IPS-NIHi7 (cell line): ENCODE measurements around the gene NAA50.
A peak's percentile ranks its signal among the peaks of the same experiment; 100 is the strongest.

ENCODE experiments used
- DNase-seq: peaks from one replicate; pipeline ENCODE4 v3.0.0; 2012; ENCODE audit warnings: mixed read lengths; ENCODE audit errors: extremely low spot score

NAA50 gene

DNA sequence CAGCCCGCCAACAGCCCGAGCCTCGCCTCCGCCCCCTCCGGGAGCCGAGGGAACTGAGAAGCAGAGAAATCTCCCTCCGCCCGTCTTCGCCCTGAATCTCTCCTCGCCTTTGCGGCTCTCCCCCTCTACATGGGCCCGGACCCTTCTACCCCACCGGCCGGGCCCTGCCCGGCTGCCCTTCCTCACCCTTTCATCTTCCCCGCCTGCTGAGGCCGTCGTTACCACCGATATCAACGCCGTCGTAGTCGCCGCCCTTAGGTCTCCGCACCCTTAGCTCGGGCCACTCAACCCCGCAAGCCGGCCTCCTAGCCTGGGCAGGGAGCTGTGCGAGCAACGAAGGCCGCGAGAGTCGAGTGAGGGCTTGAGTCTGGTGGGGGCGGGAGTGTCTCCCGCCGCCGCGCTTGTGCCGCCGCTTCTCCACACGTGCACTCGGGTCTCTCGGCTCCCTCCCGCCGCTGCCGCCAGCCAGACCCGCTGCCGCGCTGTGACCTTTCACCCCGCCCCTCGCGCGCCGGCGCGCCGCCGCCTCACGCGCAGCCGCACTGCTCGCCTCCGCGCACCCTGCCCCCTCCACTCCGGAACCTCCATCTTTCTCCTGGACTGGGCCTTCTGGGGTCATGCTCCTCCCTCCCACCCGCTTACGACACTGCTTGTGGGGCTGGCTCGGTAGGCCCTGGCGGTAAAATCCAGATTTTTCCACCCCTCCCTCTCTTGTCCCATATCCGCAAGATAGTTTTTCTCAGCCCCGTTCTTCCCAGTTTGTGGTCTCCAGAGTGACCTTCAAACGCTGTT, at the start of gene NAA50:
TSS of gene NAA50 (minus strand) at position 494 of the 792 bp plus-strand sequence. CDS start at position 194, 300 bp downstream.
- DNase-seq: peak; percentile 92

DNA sequence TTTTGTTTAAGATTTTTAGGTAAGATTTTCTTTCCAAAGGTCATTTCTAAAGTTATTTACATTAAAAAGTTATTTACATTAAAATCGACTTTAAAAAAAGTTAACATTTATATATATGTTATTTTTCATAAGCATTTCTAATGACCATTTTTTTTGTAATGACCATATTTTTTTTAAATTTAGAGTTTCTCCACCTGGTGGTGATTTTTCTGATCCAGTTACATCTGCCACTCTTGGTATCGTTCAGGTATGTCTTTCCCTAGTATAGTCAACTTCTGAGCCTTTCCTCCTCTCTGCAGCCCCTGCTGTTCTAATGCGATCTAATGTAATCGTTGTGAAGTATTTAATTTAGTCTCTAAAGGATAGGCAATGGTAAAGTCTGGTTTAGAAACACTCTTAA, 49.6 kb upstream of the NAA50 start:
- DNase-seq: no peak

DNA sequence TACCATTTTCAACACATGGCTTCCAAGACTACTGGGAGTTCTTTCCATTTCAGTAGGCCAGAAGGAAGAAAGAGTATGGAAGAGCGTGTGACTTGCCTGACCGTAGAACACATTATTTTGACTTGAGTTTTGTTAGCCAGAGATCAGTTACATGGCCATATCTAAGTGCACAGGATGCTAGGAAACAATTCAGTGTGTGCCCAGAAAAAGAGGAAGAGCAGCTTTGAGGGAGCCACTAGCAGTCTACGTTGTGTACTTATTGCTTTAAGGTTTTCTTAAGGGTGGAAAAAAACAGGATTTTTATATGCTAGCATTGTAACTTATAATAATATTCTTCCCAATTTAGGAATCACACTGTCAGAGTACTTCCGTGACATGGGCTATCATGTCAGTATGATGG, 48.5 kb upstream of the NAA50 start:
- DNase-seq: no peak

DNA sequence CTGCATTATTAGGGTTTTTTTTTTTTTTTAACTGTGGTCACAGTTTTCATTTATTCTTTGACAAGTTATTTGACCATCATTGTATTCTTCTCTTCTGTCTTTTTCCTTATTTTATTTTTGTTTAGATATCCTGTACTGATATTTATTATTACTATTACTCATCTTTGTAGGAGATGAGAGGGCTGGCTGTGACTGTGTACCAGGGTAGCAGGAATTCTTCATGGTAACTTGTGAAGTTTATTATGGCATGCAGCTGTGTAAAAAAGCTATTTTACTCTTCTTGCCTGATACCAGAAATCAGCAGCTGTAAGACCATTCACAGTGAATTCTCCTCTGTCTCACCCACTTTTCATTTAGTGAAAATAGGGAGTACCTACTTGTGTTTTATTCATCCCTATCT, 45.3 kb upstream of the NAA50 start:
- DNase-seq: no peak

DNA sequence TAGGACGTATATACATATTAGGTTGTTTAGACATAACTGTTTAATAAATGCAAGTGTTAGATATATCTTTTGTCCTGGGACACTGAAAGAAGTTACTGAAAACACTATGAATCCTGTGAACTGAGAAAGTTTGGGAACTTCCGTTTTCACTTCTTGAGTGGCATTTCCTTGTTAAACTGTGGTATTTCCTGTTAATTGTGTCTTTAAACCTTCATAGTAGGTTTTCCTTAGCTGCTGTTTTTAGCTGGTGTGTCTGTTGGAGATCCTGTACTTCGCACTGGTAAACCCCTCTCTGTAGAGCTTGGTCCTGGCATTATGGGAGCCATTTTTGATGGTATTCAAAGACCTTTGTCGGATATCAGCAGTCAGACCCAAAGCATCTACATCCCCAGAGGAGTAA, 37.9 kb upstream of the NAA50 start:
- DNase-seq: peak; percentile 10

DNA sequence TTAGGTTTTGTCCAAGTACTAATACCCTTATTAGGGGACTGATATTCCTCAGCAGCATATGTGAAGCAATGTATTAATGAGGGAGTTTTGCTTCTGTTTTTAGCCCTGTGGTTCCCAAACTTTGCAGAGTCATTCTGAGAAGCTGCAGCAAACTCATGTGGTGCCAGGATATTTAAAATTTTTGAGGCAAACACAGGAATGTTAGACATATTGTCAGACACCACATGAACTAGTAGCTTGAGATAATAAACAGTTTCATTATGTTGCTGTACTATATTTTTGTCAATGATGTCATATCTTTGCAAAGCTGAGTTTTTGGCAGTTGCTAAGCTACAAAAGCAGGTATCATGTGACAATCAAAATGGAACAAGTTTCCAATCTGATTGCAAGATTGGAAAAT, 37.4 kb upstream of the NAA50 start:
- no peak for DNase-seq

DNA sequence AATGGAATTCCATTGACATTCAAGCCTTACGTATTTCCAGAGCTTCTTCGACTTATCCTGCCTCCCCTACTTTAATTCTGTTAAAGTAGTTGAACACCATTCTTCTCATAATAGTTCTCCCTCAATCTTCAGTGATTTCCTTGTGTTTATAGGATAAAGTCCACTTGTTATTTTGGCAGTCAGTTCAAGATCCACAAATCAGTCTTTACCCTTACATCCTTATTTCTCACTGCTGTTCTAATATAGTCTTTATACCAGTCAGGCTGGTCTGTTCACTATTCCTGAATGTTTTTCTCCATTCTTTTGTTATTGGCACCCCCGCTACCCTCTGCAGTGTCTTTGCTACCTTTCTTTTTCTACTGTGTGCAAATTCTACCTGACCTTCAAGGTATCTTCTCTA, 30.5 kb upstream of the NAA50 start:
- DNase-seq: no peak

DNA sequence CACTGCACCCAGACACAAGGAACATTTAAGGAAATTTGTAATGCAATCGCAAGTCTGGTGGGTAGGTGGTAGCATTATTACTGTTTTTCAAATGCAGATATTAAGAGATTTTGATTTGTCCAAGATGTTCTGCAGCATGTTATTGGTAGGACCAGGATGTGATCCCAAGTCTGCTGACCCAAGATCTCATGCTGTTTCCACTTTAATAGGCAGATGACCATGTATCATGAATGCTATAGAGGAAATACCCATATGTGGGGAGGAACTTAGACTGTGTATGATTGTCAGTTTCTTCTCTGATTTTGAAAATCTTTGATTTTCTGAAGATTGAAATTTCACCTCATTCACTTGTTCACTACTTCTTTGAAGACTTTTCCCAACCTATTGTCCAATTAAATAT, 29.5 kb upstream of the NAA50 start:
- DNase-seq: no peak

DNA sequence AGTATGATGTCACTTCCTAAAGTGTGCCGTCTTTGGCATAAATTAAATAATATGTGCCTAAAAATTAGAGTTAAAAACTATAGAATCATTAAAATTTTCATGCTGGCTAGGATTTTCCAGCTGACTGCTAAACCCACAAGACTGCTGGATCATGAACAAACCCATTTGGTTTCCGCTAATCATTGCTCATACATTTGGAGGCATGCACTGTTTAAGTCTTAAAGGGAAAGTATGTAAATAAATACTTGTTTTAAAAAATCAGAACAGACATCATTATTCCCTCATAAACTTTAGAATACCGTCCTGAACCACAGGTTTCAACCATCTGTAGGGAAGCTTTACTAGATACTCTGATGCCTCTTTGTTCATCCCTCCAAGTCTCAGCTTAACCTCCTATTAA, 27.3 kb upstream of the NAA50 start:
- DNase-seq: no peak

DNA sequence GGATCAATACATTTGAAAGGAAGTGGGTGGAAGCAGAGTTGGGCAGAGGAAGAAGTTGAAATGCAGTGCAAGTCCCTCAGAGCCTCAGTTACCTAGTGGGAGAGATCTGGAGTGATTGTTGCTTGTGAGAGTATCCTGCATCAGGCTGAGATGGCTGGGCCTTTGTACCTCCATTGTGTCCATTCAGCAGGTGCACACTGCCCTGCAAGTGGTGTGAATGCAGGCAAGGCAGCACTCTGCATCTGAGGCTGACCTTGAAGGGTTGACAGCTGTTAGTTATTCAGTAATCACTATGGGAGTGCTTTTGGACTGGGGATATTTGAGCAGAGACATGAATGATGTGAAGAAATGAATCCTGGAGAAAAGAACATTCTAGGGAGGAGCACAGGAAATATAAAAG, 25.9 kb upstream of the NAA50 start:
- DNase-seq: no peak

DNA sequence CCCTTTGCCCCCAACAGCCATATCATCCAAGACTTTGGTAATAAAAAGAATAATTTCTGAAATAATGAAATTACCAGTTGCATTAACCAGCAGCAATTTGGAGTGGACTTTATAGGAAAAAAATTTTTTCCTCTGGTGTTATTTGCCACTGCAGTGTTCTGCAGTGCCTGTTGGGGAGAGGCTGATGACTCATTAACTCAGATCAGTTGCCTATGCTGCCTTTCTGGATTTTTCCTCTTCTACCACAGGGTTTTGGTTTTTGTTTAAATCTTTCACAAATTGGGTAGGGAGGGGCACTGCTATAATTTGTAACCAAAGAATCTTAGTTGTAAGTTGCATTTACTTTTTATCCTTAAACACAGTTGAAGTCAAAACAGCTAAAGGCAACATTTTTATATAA, 23.5 kb upstream of the NAA50 start:
- DNase-seq: peak; percentile 16

DNA sequence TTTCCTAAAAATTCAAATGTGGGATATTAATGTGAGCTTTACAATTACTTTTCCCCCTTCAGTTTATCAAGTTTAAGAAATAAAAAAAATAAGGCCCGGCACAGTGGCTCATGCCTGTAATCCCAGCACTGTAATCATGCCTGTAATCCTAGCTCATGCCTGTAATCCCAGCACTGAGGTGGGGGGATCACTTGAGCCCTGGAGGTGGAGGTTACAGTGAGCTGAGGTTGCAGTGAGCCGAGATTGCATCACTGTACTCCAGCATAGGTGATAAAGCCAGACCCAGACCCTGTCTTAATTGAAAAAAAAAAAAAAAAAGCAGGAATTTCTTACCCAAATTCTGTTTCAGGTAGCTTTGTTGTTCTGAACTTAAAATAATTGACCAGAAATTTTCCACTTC, 18.6 kb upstream of the NAA50 start:
- no peak for DNase-seq

DNA sequence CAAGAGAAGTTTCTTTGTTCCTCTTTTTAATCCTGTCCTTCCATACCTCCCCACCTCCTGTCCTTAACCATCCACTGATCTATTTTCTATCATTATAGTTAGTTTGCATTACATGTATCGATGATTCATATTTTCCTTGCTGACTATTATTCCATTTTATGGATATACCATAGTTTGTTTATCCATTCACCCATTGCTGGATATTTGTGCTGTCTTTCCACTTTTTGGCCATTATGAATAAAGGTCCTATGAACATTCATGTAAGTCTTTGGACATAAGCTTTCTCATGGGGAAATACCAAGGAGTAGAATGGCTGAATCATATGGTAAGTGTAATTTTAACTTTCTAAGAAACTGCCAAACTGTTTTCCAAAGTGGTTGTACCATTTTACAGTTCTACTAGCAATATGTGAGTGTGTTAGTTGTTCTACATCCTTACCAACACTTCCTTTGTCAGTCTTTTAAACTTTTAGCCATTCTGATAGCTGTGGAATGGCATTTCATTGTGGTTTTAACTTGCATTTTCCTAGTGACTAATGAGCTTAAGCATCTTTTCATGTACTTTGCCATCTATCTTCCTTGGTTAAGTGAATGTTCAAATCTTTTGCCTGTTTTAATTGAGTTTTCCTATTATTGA, 12.5 kb upstream of the NAA50 start:
- no peak for DNase-seq

DNA sequence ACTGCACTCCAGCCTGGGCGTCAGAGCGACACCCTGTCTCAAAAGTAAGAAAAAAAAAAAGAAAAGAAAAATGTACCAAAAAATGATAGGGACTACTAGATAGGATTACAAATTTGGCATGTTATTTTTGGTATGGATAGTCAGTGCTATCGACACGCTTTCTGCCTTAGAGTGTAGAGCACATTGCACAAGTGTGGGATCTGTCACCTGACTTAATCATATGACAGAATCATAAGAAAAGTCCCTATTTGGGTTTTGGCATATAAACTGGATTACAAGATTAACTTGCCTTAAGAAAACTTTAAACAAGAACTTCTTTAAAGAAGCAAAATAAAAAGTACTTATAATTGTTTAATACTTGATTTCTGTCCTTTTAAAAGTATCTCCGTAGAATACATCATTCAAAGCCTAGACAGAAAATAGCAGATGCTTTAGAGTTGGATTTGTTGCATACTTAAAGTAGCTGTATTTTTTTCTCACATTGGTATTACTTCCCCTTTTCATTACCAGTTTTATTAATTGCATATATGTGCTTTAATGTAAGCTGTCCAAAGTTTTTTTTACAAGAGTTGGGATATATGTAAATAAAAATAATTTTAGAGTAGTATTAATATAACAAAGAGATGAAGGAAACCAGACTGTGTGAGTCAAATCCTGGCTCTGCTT, 8.6 kb upstream of the NAA50 start:
- DNase-seq: no peak

DNA sequence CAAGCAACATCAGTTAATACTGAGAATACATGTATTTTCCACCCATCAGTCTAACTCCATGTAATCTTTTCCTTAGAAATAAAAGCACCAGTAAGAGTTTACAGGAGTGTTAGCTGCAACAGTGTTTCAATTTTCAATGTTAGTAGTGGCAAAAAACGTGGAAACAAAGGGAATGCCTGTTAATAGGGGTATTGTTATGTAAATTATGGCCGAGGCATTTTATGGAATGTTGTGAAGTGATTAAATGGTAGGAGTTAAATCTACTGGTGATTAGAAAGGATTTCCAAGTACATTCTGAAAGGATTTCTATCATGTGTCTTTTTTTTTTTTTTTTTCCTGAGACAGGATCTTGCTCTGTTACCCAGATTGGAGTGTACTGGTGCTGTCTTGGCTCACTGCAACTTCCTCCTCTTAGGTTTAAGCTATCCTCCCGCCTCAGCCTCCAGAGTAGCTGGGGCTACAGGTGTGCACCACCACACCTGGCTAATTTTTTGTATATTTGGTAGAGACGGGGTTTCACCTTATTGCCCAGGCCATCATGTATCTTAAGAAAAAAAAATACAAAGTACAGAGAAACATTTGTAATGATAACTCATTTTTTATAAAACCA, 7.4 kb upstream of the NAA50 start:
- DNase-seq: no peak

DNA sequence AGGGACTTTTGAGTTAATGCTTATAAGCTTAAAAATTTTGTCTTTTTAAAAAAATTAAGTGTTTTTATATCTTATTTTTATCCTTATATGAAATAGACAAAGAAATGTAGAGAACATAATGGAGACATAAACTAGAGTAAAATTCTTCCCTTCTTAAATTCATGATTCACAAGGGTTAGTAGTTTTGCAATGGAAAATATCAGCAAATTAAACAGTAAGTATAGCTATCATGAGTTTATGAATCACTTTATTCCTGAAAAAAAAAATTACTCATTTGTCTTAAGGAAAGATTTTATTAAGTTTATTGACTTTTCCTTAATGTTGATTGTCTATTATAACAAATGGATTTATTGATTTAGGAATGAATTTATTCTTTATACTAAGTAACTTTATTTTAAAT, 5.1 kb upstream of the NAA50 start:
- no peak for DNase-seq

DNA sequence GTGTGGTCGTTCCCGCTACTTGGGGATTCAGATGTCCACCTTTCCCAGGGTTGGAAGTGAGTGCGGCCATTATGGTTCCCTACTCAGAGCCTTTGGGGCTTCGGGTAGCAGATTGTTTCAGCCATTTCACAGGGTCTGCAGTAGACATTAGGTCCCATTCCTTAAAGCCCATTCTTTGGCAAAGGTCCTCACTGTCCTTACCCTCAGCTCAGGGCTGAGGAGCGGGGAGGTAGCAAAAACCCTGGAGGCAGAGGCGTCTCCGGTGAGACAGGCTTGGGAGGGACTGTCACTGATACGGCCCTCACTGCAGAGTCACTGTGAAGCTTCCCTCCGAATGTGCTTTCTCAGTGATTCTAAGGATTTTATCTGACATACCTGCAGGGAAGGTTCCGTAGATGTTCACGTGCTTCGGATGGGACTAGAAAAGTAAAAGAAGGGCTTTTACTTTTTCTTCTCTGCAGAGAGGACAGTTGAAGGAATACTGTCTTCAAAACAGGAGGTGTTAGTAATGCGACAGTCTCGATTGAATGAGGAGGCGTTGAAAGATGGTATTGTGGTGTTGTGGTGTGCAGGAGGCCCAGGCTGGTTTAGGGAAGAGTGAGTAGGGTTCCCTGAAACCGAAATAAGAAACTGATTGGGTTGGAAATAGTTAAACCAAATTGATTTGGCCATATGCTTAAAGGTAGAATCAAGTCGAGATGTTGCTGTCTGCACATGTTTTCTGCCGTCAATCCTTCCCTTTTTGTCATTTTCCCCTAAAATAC, 1.4 kb upstream of the NAA50 start:
- DNase-seq: peak; percentile 25

DNA sequence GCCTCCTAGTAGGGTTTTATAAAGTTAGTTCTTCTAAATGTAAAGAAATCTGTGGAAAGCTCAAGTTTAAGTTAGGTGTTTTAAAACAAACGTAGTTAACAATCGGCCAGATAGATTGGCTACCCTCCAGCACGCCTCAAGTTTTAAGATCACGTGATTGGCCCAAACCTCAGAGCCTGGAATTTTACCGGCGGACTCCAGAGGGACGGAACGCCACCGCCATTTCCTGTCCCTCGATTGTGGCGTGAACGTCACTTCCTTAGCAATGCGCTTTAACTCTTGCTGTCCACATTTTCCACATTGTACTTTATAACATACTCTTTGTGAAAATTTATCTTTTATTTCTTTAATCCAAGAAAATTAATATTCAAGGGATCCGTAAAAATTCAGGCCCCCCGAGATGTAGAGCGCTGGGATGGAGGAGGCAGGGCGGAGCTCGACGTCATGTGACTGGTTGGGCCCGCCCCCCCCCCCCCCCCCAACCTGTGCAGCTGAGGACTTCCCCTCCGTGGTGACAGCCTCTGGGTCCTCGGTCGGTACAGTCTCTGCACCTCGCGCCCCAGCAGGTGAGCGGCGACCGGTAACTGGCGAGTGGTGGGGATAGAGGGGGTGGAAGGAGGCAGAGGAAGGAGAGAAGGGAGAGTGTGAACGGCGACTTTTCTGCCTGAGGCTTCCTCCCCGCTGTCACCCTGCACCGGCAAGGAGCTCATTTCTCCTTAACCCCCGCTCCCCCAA, 666 bp upstream of the NAA50 start, which contains the start of gene ATP6V1A:
TSS of gene ATP6V1A (plus strand) at position 488 of the 735 bp plus-strand sequence. CDS start 31,719 bp downstream, outside the sequence.
- peak; percentile 83 for DNase-seq

DNA sequence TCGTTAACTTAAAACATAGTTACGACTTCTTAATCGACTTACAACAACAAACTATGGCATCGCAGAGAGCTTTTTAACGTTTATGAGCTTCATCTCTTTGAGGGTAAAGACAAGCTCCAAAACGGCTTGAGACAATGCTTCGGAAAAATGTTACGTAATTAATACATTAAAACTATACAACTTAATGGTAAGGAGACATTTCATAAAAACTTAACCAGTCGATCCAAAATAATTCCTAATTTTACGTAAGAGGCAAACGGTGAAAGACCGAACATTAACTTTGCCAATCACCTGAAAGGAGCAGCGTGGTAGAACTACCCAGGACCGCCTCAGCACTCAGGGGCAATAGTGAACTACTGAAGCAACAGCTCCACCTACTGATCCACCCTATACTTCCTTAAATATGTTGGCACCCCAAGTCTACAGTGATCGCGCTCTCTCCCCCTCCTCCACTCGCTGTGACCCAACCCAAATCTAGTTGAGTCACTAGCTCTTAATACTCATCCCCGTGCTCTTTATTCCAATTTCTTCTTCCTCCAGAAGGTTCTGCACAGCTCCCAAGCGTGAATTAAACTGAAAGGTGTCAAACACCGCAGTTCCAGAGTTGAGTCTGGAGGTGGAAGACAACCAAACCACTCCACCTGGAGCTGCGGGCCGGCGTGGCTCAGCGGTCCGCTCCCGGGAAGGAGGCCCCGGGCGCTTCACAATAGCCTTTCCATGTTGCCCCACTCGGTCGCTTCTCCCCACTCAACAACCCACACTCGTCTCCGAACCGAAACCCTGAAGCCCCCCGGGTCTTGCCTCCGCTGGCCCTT, 901 bp downstream of the NAA50 start:
- peak; percentile 81 for DNase-seq

DNA sequence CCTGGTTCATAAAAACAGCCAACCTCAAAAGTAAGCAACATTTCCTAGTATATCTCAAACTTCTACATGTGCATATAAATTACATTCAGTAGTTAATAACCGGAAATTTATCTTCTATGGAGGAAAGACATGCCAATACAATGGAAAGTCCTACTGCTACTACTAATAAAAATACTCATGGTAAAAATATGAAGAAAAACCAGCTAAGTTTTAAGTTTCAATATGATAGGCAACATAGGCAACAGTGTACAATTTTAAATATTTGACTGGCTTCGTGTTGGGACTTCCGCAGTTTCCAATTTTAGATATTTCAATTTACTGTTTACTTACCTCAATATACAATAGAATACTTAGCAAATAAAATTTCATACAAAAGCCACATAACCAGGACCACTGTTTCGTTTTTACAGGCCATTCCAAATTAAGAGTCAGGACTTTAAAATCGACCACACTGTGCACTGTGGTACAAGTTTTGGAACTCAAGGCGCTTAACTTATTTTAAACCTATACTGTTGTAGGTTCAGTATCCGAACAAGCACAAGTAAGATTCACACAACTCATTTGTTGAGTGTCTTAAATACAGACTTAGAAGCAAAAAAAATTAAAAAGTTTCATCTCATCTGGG, 2.9 kb downstream of the NAA50 start:
- DNase-seq: no peak
